B cell (primary cell): ENCODE results near the gene OR4A15. TPM values are rescaled to one million over a fixed set of nuclear protein-coding genes. Genes with fewer than 3 reads are reported as not detected.

Experiments
- ATAC-seq: fragments of 200-7000 bp; cut with Tn5 transposase; one replicate; pipeline ENCODE4 v1.10.0; 2021; ENCODE audit warnings: low read depth, mild to moderate bottlenecking, moderate number of reproducible peaks, moderate library complexity
- CTCF ChIA-PET: fragments of 350-600 bp; sonication (Branson Sonifier 250); formaldehyde crosslinking; loops from one replicate; lab custom pipeline; 2021; ENCODE audit warnings: antibody characterized with exemption, inconsistent platforms; lab: Charles Lee
- POLR2A ChIA-PET: fragments of 350-600 bp; sonication (Branson Sonifier 250); formaldehyde crosslinking; loops from one replicate; lab custom pipeline; 2021; ENCODE audit warnings: antibody characterized with exemption; lab: Charles Lee
- DNase-seq: peaks from one replicate; pipeline ENCODE4 v3.0.0; 2013
- H2AFZ ChIP-seq: 2 replicates; pipeline ENCODE4 v1.6.1; 2012; ENCODE audit warnings: mild to moderate bottlenecking, low read depth, low read length; ENCODE audit not compliant: insufficient read depth, poor library complexity, severe bottlenecking
- H3K27ac ChIP-seq, 2 donors: 1 replicate in 1 of 2; 2 replicates in 1 of 2; pipeline ENCODE4 v1.5.1; 2012 to 2013; ENCODE audit warnings: low read length in 2 of 2, mild to moderate bottlenecking in 2 of 2, moderate library complexity in 1 of 2
- H3K27me3 ChIP-seq, 4 experiments: fragments of 200-600 bp in 1 of 4; sonication (generic) in 1 of 4; replicated peaks in 1 of 4; 1 replicate in 2 of 4; 2 replicates in 2 of 4; pipeline versions ENCODE4 v1.6.1 to v1.7.0; 2013 to 2016; ENCODE audit warnings: low read length in 3 of 4, mild to moderate bottlenecking in 2 of 4, mixed read lengths in 1 of 4, moderate library complexity in 1 of 4; ENCODE audit not compliant: insufficient read depth in 4 of 4, control insufficient read depth in 3 of 4; ENCODE audit errors: control extremely low read depth in 1 of 4
- H3K36me3 ChIP-seq, 2 experiments: replicated peaks in 1 of 2; 1 replicate in 1 of 2; 2 replicates in 1 of 2; pipeline versions ENCODE4 v1.6.1 to v1.7.1; 2013; ENCODE audit warnings: low read length in 1 of 2; ENCODE audit not compliant: insufficient read depth in 2 of 2, control insufficient read depth in 1 of 2; ENCODE audit errors: control extremely low read depth in 1 of 2, extremely low read depth in 1 of 2
- H3K4me1 ChIP-seq, 2 donors: fragments of 200-600 bp in 1 of 2; sonication (generic) in 1 of 2; 1 replicate in 1 of 2; 2 replicates in 1 of 2; pipeline versions ENCODE4 v1.5.1 to v1.6.1; 2013 to 2017; ENCODE audit warnings: low read length in 2 of 2; ENCODE audit not compliant: control insufficient read depth in 2 of 2, insufficient read depth in 2 of 2
- H3K4me2 ChIP-seq: replicated peaks from 2 replicates; pipeline ENCODE3; 2012; ENCODE audit warnings: mild to moderate bottlenecking, low read depth, low read length; ENCODE audit not compliant: poor library complexity, severe bottlenecking
- H3K4me3 ChIP-seq, 5 experiments: fragments of 200-600 bp in 1 of 5; sonication (generic) in 1 of 5; 1 replicate in 3 of 5; 2 replicates in 2 of 5; pipeline versions ENCODE4 v1.5.1 to v1.7.0; 2011 to 2016; ENCODE audit warnings: low read length in 4 of 5, mild to moderate bottlenecking in 4 of 5, low read depth in 2 of 5, control low read depth in 1 of 5, moderate library complexity in 1 of 5; ENCODE audit not compliant: insufficient read depth in 1 of 5; ENCODE audit errors: control extremely low read depth in 1 of 5, extremely low read depth in 1 of 5
- H3K79me2 ChIP-seq: fragments of 200-600 bp; sonication (generic); one replicate; pipeline ENCODE4 v1.6.0; 2016; ENCODE audit warnings: low read length; ENCODE audit not compliant: control insufficient read depth, insufficient read depth
- H3K9ac ChIP-seq: fragments of 200-600 bp; sonication (generic); 2 replicates; pipeline ENCODE4 v1.6.1; 2017; ENCODE audit warnings: mild to moderate bottlenecking, low read length, moderate library complexity
- H3K9me3 ChIP-seq, 3 donors: one replicate each; pipeline versions ENCODE4 v1.6.1 to v1.7.1; 2013; ENCODE audit warnings: low read length in 2 of 3; ENCODE audit not compliant: control insufficient read depth in 2 of 3, insufficient read depth in 1 of 3; ENCODE audit errors: control extremely low read depth in 1 of 3
- H4K20me1 ChIP-seq: 2 replicates; pipeline ENCODE4 v1.6.0; 2012; ENCODE audit warnings: mild to moderate bottlenecking, low read length; ENCODE audit not compliant: insufficient read depth, control insufficient read depth, poor library complexity, severe bottlenecking
- H3K27ac Mint-ChIP-seq: one replicate; pipeline ENCODE4 v1.8.0; 2021; ENCODE audit warnings: mixed read lengths
- H3K27me3 Mint-ChIP-seq: one replicate; pipeline ENCODE4 v1.8.0; 2021; ENCODE audit warnings: mixed read lengths
- H3K4me1 Mint-ChIP-seq: one replicate; pipeline ENCODE4 v1.8.0; 2021; ENCODE audit warnings: mixed read lengths
- H3K4me3 Mint-ChIP-seq: one replicate; pipeline ENCODE4 v1.8.0; 2021; ENCODE audit warnings: mixed read lengths
- H3K9me3 Mint-ChIP-seq: one replicate; pipeline ENCODE4 v1.8.0; 2022; ENCODE audit warnings: mixed read lengths; ENCODE audit not compliant: insufficient read depth
- CTCF ChIP-seq: fragments of 200-600 bp; IDR thresholded peaks from one replicate; pipeline ENCODE4 v1.8.0; 2022; ENCODE audit warnings: antibody characterized with exemption, mild to moderate bottlenecking
- EZH2 ChIP-seq: IDR thresholded peaks from 2 replicates; pipeline ENCODE4 v1.6.1; 2012; ENCODE audit warnings: borderline replicate concordance, low read depth, mild to moderate bottlenecking, moderate library complexity, low read length; ENCODE audit not compliant: insufficient read depth, poor library complexity, severe bottlenecking
- WGBS: methylation state at CpG from one replicate; pipeline ENCODE4 v1.1.5; 2013; ENCODE audit warnings: missing lambda C conversion rate; ENCODE audit not compliant: insufficient coverage; 5-methylcytosine and 5-hydroxymethylcytosine counted together
- intact Hi-C: fragments of 100-400 bp; cut with micrococcal nuclease; formaldehyde crosslinking; loops from one replicate; pipeline ENCODE4 v1.10.0; 2022
- polyA plus RNA-seq: library from polyadenylated mRNA; depleted of rRNA; stranded (reverse); fragments of >200 nt; gene quantifications from 2 replicates; pipeline ENCODE4 v1.2.3, GENCODE V29; 2012
- total RNA-seq, 2 donors: library from RNA; stranded (reverse); fragments of 120-200 nt in 1 of 2; gene quantifications; 1 replicate in 1 of 2; 2 replicates in 1 of 2; pipeline versions ENCODE4 v1.2.3 to v1.2.4, GENCODE V29; 2013 to 2022

Gene OR4A15
- total and polyA plus RNA-seq, 2 donors (not counting 1 experiment from before 2014, with no cell fraction given): not detected

GRCh38 chr11:55342901-55343300 is 24.9 kb upstream of the OR4A15 start, which contains the start of gene OR4A16:
TSS of gene OR4A16 (plus strand) at chr11:55343201. CDS start at chr11:55343201, 0 bp downstream.
- Histone ChIP-seq H3K9me3 (peaks cover 0 to 7% (median 3%) of the 10 kb centered on the region in 3 donors), H3K79me2 (no peaks in the 10 kb centered on the region), H3K4me2 (no peak within 1 kb of the TSS), H4K20me1 (no peaks in the 10 kb centered on the region), H3K4me1 (no peaks in the 10 kb centered on the region), H3K36me3 (no peaks in the 10 kb centered on the region), H3K27ac (no peak within 1 kb of the TSS), H3K9ac (no peak within 1 kb of the TSS), H2AFZ (no peak within 1 kb of the TSS), H3K4me3 (no peak within 1 kb of the TSS), H3K27me3 (no peaks in the 10 kb centered on the region)
- no CpG with 5 or more reads among the region's 3 CpGs for WGBS
- DNase-seq (no peak), ATAC-seq (no peak)
- H3K4me3 Mint-ChIP-seq: no peak within 1 kb of the TSS
- TF ChIP-seq EZH2: no peak
- H3K27ac Mint-ChIP-seq: no peak within 1 kb of the TSS
- ChIA-PET CTCF (no interaction called here), POLR2A (no interaction called here)
- H3K27me3 Mint-ChIP-seq: no peaks in the 10 kb centered on the region
- intact Hi-C loops: no loop called here
- H3K9me3 Mint-ChIP-seq: peaks cover 7% of the 10 kb centered on the region
- no peaks in the 10 kb centered on the region for H3K4me1 Mint-ChIP-seq

- no peak for ATAC-seq
- ChIA-PET CTCF (no interaction called here), POLR2A (no interaction called here)
- Histone ChIP-seq H3K4me2 (no peak overlapping the region), H3K4me1 (no peaks in the 10 kb centered on the region), H3K27me3 (no peaks in the 10 kb centered on the region), H4K20me1 (no peaks in the 10 kb centered on the region), H2AFZ (no peak overlapping the region), H3K9ac (no peak overlapping the region), H3K36me3 (no peaks in the 10 kb centered on the region), H3K79me2 (no peaks in the 10 kb centered on the region), H3K27ac (no peak overlapping the region), H3K4me3 (no peak overlapping the region), H3K9me3 (peaks cover 0 to 10% (median 0%) of the 10 kb centered on the region in 3 donors)
- H3K27ac Mint-ChIP-seq: no peak overlapping the region
- no CpG with 5 or more reads among the region's 1 CpG for WGBS
- H3K9me3 Mint-ChIP-seq: peaks cover 6% of the 10 kb centered on the region
- intact Hi-C loops: no loop called here
- H3K4me3 Mint-ChIP-seq: no peak overlapping the region
- H3K27me3 Mint-ChIP-seq: no peaks in the 10 kb centered on the region
- H3K4me1 Mint-ChIP-seq: no peaks in the 10 kb centered on the region
- DNase-seq: no peak
- TF ChIP-seq CTCF (no peak), EZH2 (no peak)
Observed at GRCh38 chr11:55345306-55345705, 22.5 kb upstream of the OR4A15 start.
